Astrocyte (in vitro differentiated cells and primary cell): ENCODE data around the gene LPCAT3. TPM values are rescaled to one million over a fixed set of nuclear protein-coding genes. Genes with fewer than 3 reads are reported as not detected.

ENCODE experiments used
- DNase-seq: peaks from one replicate; pipeline ENCODE4 v3.0.0-alpha.2; 2010; ENCODE audit warnings: low read depth
- FAIRE-seq: peaks from 2 replicates; lab custom pipeline; 2011; peaks lifted over from hg19 to GRCh38; lab: Jason Lieb, UNC
- H2AFZ ChIP-seq: 2 replicates; pipeline ENCODE4 v1.6.0; 2012; ENCODE audit warnings: low read depth, low read length, inconsistent platforms
- H3K27ac ChIP-seq: 2 replicates; pipeline ENCODE4 v1.5.1; 2011; ENCODE audit warnings: low read depth, low read length, inconsistent platforms
- H3K27me3 ChIP-seq: 2 replicates; pipeline ENCODE4 v1.6.0; 2011; ENCODE audit warnings: low read length, inconsistent platforms; ENCODE audit not compliant: insufficient read depth
- H3K36me3 ChIP-seq: 2 replicates; pipeline ENCODE4 v1.5.1; 2011; ENCODE audit warnings: low read length, inconsistent platforms; ENCODE audit not compliant: insufficient read depth
- H3K4me1 ChIP-seq: 2 replicates; pipeline ENCODE4 v1.5.1; 2011; ENCODE audit warnings: low read length, inconsistent platforms; ENCODE audit not compliant: insufficient read depth
- H3K4me2 ChIP-seq: 2 replicates; pipeline ENCODE4 v1.6.0; 2012; ENCODE audit warnings: low read length, inconsistent platforms
- H3K4me3 ChIP-seq: 2 replicates; pipeline ENCODE4 v1.5.1; 2011; ENCODE audit warnings: low read depth, mild to moderate bottlenecking, low read length, inconsistent platforms; ENCODE audit not compliant: insufficient read depth
- H3K79me2 ChIP-seq: 2 replicates; pipeline ENCODE4 v1.6.0; 2012; ENCODE audit warnings: mild to moderate bottlenecking, low read length, inconsistent platforms; ENCODE audit not compliant: insufficient read depth
- H3K9ac ChIP-seq: 2 replicates; pipeline ENCODE4 v1.6.0; 2012; ENCODE audit warnings: mild to moderate bottlenecking, low read length, inconsistent platforms
- H3K9me3 ChIP-seq: 2 replicates; pipeline ENCODE4 v1.5.1; 2012; ENCODE audit warnings: low read depth, mild to moderate bottlenecking, low read length, inconsistent platforms; ENCODE audit not compliant: insufficient read depth
- H4K20me1 ChIP-seq: 2 replicates; pipeline ENCODE4 v1.6.0; 2012; ENCODE audit warnings: low read length, inconsistent platforms; ENCODE audit not compliant: insufficient read depth
- H3K27ac Mint-ChIP-seq: one replicate; pipeline ENCODE4 v1.8.0; 2021; ENCODE audit warnings: mild to moderate bottlenecking, mixed read lengths; ENCODE audit not compliant: unreplicated experiment
- H3K27me3 Mint-ChIP-seq: one replicate; pipeline ENCODE4 v1.8.0; 2021; ENCODE audit warnings: low read depth, mixed read lengths; ENCODE audit not compliant: unreplicated experiment
- H3K36me3 Mint-ChIP-seq: one replicate; pipeline ENCODE4 v1.8.0; 2021; ENCODE audit warnings: low read depth, mixed read lengths; ENCODE audit not compliant: unreplicated experiment
- H3K4me1 Mint-ChIP-seq: one replicate; pipeline ENCODE4 v1.8.0; 2021; ENCODE audit warnings: low read depth, mixed read lengths; ENCODE audit not compliant: unreplicated experiment
- H3K4me3 Mint-ChIP-seq: one replicate; pipeline ENCODE4 v1.8.0; 2021; ENCODE audit warnings: mild to moderate bottlenecking, moderate library complexity, mixed read lengths; ENCODE audit not compliant: unreplicated experiment
- H3K9me3 Mint-ChIP-seq: one replicate; pipeline ENCODE4 v1.8.0; 2021; ENCODE audit warnings: mild to moderate bottlenecking, mixed read lengths; ENCODE audit not compliant: unreplicated experiment
- CTCF ChIP-seq: IDR thresholded peaks from 2 replicates; pipeline ENCODE4 v1.5.1; 2011; ENCODE audit warnings: low read depth, mild to moderate bottlenecking, inconsistent platforms, low read length, moderate library complexity; ENCODE audit not compliant: insufficient read depth
- EZH2 ChIP-seq: IDR thresholded peaks from 2 replicates; pipeline ENCODE4 v1.6.1; 2012; ENCODE audit warnings: mild to moderate bottlenecking, low read length, inconsistent platforms; ENCODE audit not compliant: insufficient read depth
- total RNA-seq: library from RNA; stranded (reverse); gene quantifications from 2 replicates; pipeline ENCODE4 v1.2.1, GENCODE V29; 2021

LPCAT3 gene
- total RNA-seq, 1 donor from 2014 or later, result 26.2 TPM

- DNase-seq (no peak), FAIRE-seq (no peak)
- Histone ChIP-seq H3K4me2 (no peak overlapping the region), H3K27ac (no peak overlapping the region), H3K27me3 (peaks cover 18% of the 10 kb centered on the region), H4K20me1 (no peaks in the 10 kb centered on the region), H3K79me2 (no peaks in the 10 kb centered on the region), H3K4me1 (peaks cover 5% of the 10 kb centered on the region), H3K9ac (no peak overlapping the region), H3K36me3 (no peaks in the 10 kb centered on the region), H3K4me3 (no peak overlapping the region), H3K9me3 (no peaks in the 10 kb centered on the region), H2AFZ (no peak overlapping the region)
- Mint-ChIP-seq H3K27ac (no peak overlapping the region), H3K4me3 (no peak overlapping the region), H3K4me1 (peaks cover 14% of the 10 kb centered on the region), H3K27me3 (peaks cover 49% of the 10 kb centered on the region), H3K9me3 (peaks cover 2% of the 10 kb centered on the region), H3K36me3 (peaks cover 3% of the 10 kb centered on the region)
- TF ChIP-seq CTCF, result no peak
- no peak for TF ChIP-seq EZH2
Observed at GRCh38 chr12:7065073-7065623, 46.9 kb upstream of the LPCAT3 start.

GRCh38 chr12:7064516-7064915, 46.2 kb upstream of the LPCAT3 start:
- Histone ChIP-seq H3K9ac (no peak overlapping the region), H3K4me2 (no peak overlapping the region), H3K27ac (no peak overlapping the region), H2AFZ (no peak overlapping the region), H3K4me1 (peaks cover 5% of the 10 kb centered on the region), H4K20me1 (no peaks in the 10 kb centered on the region), H3K36me3 (no peaks in the 10 kb centered on the region), H3K9me3 (no peaks in the 10 kb centered on the region), H3K79me2 (no peaks in the 10 kb centered on the region), H3K4me3 (no peak overlapping the region), H3K27me3 (peaks cover 20% of the 10 kb centered on the region)
- H3K36me3 Mint-ChIP-seq, result no peaks in the 10 kb centered on the region
- peaks cover 2% of the 10 kb centered on the region for H3K9me3 Mint-ChIP-seq
- no peak for FAIRE-seq
- H3K4me1 Mint-ChIP-seq, result peaks cover 16% of the 10 kb centered on the region
- no peak overlapping the region for H3K27ac Mint-ChIP-seq
- H3K4me3 Mint-ChIP-seq, result no peak overlapping the region
- DNase-seq, result no peak
- TF ChIP-seq EZH2, result no peak
- no peak for TF ChIP-seq CTCF
- H3K27me3 Mint-ChIP-seq, result peaks cover 46% of the 10 kb centered on the region

GRCh38 chr12:7061596-7061995, 43.3 kb upstream of the LPCAT3 start:
- H2AFZ ChIP-seq, result no peak overlapping the region
- H3K27ac Mint-ChIP-seq, result no peak overlapping the region
- no peaks in the 10 kb centered on the region for H3K36me3 Mint-ChIP-seq
- peaks cover 8% of the 10 kb centered on the region for H3K4me1 Mint-ChIP-seq
- H3K27me3 Mint-ChIP-seq, result peaks cover 33% of the 10 kb centered on the region
- peaks cover 5% of the 10 kb centered on the region for H3K4me1 ChIP-seq
- no peak overlapping the region for H3K27ac ChIP-seq
- H3K79me2 ChIP-seq, result no peaks in the 10 kb centered on the region
- TF ChIP-seq CTCF (no peak), EZH2 (no peak)
- H3K36me3 ChIP-seq, result no peaks in the 10 kb centered on the region
- no peak for FAIRE-seq
- H3K4me3 Mint-ChIP-seq, result no peak overlapping the region
- H3K27me3 ChIP-seq, result peaks cover 20% of the 10 kb centered on the region
- no peaks in the 10 kb centered on the region for H3K9me3 ChIP-seq
- DNase-seq, result no peak
- H3K4me2 ChIP-seq, result no peak overlapping the region
- no peak overlapping the region for H3K4me3 ChIP-seq
- no peak overlapping the region for H3K9ac ChIP-seq
- no peaks in the 10 kb centered on the region for H4K20me1 ChIP-seq
- H3K9me3 Mint-ChIP-seq, result peaks cover under 1% of the 10 kb centered on the region
